Measurements from ENCODE around the gene CHST12.

DNA sequence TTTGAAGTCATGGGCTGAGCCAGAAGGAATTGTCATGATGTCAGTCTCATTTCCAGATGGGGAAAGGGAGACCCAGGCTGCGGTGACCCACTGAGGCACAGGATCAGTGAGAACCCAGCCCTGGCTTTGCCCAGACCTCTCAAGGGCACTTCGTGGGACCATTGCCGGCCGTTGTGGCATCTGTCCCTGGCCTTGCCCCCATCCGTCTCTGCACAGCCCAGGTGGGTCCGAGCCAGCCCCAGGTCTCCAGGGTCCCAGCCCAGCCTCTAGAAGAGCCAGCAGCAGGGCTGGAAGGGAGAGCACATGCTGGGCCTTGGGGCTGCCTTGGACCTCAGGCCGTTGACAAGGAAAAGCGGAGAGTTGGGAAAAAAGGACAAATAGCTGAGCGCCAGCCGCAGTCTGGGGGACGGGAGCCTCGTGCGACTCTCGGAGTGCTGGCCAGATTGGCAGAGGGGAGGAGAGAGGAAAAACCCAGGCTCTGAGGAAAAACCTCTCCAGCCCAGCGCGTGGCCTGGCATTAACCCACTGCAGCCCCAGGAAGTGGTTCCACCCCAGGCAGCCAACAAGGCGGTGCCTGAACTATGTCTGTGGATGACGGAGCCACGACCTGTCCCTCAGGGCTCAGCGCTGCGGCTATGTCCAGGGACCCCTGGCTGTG, 42.6 kb downstream of the CHST12 start:
- TF ChIP-seq, protein P1, sequence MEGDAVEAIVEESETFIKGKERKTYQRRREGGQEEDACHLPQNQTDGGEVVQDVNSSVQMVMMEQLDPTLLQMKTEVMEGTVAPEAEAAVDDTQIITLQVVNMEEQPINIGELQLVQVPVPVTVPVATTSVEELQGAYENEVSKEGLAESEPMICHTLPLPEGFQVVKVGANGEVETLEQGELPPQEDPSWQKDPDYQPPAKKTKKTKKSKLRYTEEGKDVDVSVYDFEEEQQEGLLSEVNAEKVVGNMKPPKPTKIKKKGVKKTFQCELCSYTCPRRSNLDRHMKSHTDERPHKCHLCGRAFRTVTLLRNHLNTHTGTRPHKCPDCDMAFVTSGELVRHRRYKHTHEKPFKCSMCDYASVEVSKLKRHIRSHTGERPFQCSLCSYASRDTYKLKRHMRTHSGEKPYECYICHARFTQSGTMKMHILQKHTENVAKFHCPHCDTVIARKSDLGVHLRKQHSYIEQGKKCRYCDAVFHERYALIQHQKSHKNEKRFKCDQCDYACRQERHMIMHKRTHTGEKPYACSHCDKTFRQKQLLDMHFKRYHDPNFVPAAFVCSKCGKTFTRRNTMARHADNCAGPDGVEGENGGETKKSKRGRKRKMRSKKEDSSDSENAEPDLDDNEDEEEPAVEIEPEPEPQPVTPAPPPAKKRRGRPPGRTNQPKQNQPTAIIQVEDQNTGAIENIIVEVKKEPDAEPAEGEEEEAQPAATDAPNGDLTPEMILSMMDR (conservative IDR thresholded peaks at IDR 0.05; ENCODE audit: low read length) = no peak
- TF ChIP-seq EZH2phosphoT487 (IDR thresholded peaks at IDR 0.05; ENCODE audit: borderline replicate concordance, low read depth, low read length) = no peak
